ENCODE results near the gene ZNF576. TPM values are rescaled to one million over a fixed set of nuclear protein-coding genes. Genes with fewer than 3 reads are reported as not detected.

The ZNF576 gene
- total RNA-seq: 9.7 TPM

GRCh38 chr19:43595999-43596841 lies at the start of gene ZNF576, which contains the start of gene IRGQ:
Gene ZNF576, plus strand, starts transcription at chr19:43596595. Its CDS starts 514 bp downstream, at chr19:43597109.
Gene IRGQ, minus strand, starts transcription at chr19:43596134. Its CDS starts 796 bp downstream, at chr19:43595338.

DNA sequence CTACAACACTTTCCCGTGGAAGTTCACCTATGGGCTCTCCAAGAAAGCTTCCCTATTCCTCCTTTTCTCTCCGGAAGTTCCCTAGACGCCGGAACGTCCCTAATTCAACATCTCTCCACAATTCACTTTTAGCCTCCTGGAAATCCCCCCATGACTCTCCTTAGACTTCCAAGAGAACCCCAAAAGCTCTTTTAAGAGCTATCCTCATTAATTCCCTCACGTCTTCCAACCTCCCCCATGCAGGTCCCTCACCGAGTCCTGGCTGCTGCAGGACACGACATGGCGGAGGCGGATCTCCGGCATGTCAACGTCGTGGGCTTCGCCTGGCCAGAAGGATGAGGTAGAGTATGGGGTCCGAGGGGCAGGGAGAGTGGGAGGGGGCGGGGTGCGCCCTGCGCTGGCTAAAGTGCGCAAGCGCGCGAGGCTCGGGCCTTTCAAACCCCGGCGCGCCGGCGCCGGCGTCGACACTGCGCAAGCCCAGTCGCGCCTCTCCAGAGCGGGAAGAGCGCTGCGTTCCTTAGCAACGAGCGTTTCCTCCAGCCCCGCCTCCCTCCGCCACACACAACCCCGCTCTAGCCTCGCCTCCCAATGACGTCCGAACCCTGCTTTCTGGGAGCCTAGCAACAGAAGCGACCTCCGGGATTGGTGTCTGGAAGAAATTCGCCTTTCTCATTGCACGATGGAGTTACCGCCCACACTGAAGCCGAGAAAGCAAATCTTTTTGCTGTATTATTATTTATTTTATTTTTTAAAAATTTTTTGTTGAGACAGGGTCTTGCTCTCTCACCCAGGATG lies 21.0 kb upstream of the ZNF576 start, which contains the start of the genes PINLYP and XRCC1:
PINLYP (plus strand) TSS at position 646 of the 795 bp plus-strand sequence. CDS start 1,391 bp downstream, outside the sequence.
XRCC1 (minus strand) TSS at position 372 of the 795 bp plus-strand sequence; CDS start at position 303, 69 bp downstream.

GRCh38 chr19:43611788-43612187 lies 15.4 kb downstream of the ZNF576 start, which contains the start of gene SRRM5:
Gene SRRM5, plus strand, starts transcription at chr19:43612088. Its CDS starts 34 bp downstream, at chr19:43612122.

GRCh38 chr19:43619262-43620060 lies 23.1 kb downstream of the ZNF576 start, which contains the start of gene ZNF428:
Gene ZNF428, minus strand, starts transcription at chr19:43619629. Its CDS starts 5,325 bp downstream, at chr19:43614304.

GRCh38 chr19:43639519-43640423 lies 43.4 kb downstream of the ZNF576 start, which contains the start of gene CADM4:
Gene CADM4, minus strand, starts transcription at chr19:43639850. Its CDS starts 60 bp downstream, at chr19:43639790.

Other genes starting within 250 kb of the ZNF576 start
- gene CD177, start 242.9 kb upstream of the ZNF576 start, total RNA-seq: 0.31 TPM
- gene TEX101, start 181.7 kb upstream of the ZNF576 start, total RNA-seq: not detected
- gene LYPD3, start 131.0 kb upstream of the ZNF576 start, total RNA-seq: not detected
- gene PHLDB3, start 91.8 kb upstream of the ZNF576 start, total RNA-seq: 3.4 TPM
- gene ETHE1, start 69.4 kb upstream of the ZNF576 start, total RNA-seq: 19.4 TPM
- 0.94 TPM for gene ZNF575, start 63.4 kb upstream of the ZNF576 start, total RNA-seq
- gene XRCC1, start 21.1 kb upstream of the ZNF576 start, total RNA-seq: 17.8 TPM
- gene PINLYP, start 20.8 kb upstream of the ZNF576 start, total RNA-seq: 14.4 TPM
- 94.8 TPM for gene IRGQ, start 461 bp upstream of the ZNF576 start, total RNA-seq
- gene SRRM5, start 15.5 kb downstream of the ZNF576 start, total RNA-seq: not detected
- gene ZNF428, start 23.0 kb downstream of the ZNF576 start, total RNA-seq: 132 TPM
- 89.8 TPM for gene CADM4, start 43.3 kb downstream of the ZNF576 start, total RNA-seq
- gene PLAUR, start 73.6 kb downstream of the ZNF576 start, total RNA-seq: 4.7 TPM
- gene IRGC, start 119.5 kb downstream of the ZNF576 start, total RNA-seq: not detected
- 18.5 TPM for gene SMG9, start 158.4 kb downstream of the ZNF576 start, total RNA-seq
- not detected for gene KCNN4, start 184.4 kb downstream of the ZNF576 start, total RNA-seq
- 4.7 TPM for gene LYPD5, start 205.9 kb downstream of the ZNF576 start, total RNA-seq
- gene ZNF283, start 230.7 kb downstream of the ZNF576 start, total RNA-seq: 71.1 TPM